Measurements from ENCODE around the gene RAET1G.
"Not testable (repeated sequence)": the region's sequence is repeated elsewhere in the genome, so short reads cannot be mapped to it uniquely, and the experiment has no call there.

DNA sequence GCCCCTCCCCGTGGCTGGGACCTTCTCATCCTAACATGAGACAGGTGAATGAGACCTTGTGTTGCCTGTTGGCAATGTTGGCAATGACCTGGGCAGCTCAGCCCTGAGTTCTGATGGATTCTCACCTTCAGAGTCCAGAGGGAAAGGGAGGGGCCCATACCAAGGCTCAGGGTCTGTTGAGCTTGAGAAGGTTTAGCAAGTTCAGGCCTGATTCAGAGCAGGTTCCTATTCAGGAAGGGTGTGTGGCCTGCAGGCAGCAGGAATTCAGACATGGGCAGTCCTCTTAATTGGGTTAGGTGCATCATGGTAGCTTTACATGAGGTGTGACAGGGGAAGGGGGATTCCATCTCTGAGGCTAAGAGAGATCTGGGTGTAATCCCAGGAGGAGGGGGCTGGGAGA is 24.6 kb upstream of the RAET1G start:
- TF ChIP-seq, protein P1, sequence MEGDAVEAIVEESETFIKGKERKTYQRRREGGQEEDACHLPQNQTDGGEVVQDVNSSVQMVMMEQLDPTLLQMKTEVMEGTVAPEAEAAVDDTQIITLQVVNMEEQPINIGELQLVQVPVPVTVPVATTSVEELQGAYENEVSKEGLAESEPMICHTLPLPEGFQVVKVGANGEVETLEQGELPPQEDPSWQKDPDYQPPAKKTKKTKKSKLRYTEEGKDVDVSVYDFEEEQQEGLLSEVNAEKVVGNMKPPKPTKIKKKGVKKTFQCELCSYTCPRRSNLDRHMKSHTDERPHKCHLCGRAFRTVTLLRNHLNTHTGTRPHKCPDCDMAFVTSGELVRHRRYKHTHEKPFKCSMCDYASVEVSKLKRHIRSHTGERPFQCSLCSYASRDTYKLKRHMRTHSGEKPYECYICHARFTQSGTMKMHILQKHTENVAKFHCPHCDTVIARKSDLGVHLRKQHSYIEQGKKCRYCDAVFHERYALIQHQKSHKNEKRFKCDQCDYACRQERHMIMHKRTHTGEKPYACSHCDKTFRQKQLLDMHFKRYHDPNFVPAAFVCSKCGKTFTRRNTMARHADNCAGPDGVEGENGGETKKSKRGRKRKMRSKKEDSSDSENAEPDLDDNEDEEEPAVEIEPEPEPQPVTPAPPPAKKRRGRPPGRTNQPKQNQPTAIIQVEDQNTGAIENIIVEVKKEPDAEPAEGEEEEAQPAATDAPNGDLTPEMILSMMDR (IDR thresholded peaks at IDR 0.05), result not testable (repeated sequence)
- TF ChIP-seq POLR2A (IDR thresholded peaks at IDR 0.05), result not testable (repeated sequence)
